ENCODE measurements around the gene BRMS1L. TPM values are rescaled to one million over a fixed set of nuclear protein-coding genes. Genes with fewer than 3 reads are reported as not detected.

Gene BRMS1L
- total RNA-seq, 1 experiment from 2014 or later: 4.8 TPM

DNA sequence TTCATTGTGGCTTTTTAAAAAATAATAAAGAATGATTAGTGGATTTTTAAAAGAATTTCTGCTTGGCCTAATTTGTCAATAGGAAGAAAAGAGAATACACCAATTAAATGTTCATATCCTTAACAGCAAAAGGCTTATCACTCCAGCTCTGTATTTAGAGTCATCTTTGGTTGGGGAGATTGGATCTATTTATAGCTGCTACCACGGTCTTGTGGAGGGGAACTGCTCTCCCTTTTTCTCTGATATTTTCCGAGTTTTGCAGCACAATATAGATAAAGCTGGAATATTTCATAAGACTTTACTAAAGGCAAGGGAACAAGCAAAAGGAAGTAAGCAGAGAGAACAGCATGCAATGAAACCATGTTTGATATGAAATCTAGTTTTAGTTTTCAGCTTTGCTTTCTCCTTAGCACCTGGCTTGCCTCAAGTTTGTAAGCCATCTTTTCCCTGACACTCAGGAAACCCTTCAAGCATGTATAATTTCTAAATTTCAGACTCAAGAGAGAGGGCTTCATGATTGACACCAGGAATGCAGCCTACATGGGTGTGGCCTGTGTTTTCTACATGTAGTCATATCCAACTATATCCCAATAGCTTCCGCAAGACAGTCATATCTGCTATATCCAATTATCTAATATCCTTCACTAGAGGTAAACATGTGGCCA, 35.2 kb downstream of the BRMS1L start:
- Histone ChIP-seq H4K20me1 (ENCODE audit: low read length) (no peaks in the 10 kb centered on the region), H3K9me3 (ENCODE audit: low read length) (no peaks in the 10 kb centered on the region), H3K4me2 (ENCODE audit: low read length) (no peak overlapping the region), H3K4me1 (ENCODE audit: insufficient read depth, low read length) (no peaks in the 10 kb centered on the region), H3K27me3 (ENCODE audit: low read length) (no peaks in the 10 kb centered on the region), H3K79me2 (ENCODE audit: low read length) (no peaks in the 10 kb centered on the region), H3K4me3 (ENCODE audit: low read length) (no peak overlapping the region), H3K36me3 (ENCODE audit: low read depth, low read length) (no peaks in the 10 kb centered on the region), H2AFZ (ENCODE audit: low read length) (no peak overlapping the region), H3K9ac (ENCODE audit: low read length) (no peak overlapping the region), H3K27ac (ENCODE audit: low read length) (no peak overlapping the region), H3F3A (ENCODE audit: low read length, unreplicated experiment) (no peaks in the 10 kb centered on the region), H3K9me2 (replicated peaks; ENCODE audit: low read length) (no peaks in the 10 kb centered on the region)
- no peak for TF ChIP-seq EZH2 (IDR thresholded peaks at IDR 0.05; ENCODE audit: low read length, unreplicated experiment)
- TF ChIP-seq, protein P1, sequence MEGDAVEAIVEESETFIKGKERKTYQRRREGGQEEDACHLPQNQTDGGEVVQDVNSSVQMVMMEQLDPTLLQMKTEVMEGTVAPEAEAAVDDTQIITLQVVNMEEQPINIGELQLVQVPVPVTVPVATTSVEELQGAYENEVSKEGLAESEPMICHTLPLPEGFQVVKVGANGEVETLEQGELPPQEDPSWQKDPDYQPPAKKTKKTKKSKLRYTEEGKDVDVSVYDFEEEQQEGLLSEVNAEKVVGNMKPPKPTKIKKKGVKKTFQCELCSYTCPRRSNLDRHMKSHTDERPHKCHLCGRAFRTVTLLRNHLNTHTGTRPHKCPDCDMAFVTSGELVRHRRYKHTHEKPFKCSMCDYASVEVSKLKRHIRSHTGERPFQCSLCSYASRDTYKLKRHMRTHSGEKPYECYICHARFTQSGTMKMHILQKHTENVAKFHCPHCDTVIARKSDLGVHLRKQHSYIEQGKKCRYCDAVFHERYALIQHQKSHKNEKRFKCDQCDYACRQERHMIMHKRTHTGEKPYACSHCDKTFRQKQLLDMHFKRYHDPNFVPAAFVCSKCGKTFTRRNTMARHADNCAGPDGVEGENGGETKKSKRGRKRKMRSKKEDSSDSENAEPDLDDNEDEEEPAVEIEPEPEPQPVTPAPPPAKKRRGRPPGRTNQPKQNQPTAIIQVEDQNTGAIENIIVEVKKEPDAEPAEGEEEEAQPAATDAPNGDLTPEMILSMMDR (conservative IDR thresholded peaks at IDR 0.05; ENCODE audit: low read depth, low read length): no peak
- no peak for TF ChIP-seq EZH2phosphoT487 (IDR thresholded peaks at IDR 0.05; ENCODE audit: borderline replicate concordance, low read length)
- DNase-seq (no peak), ATAC-seq (no peak)
- intact Hi-C loops (cut with micrococcal nuclease): no loop called here
- BruUV-seq (replicated peaks): no TSS peak
- ChIA-PET CTCF (no interaction called here), POLR2A (ENCODE audit: unreplicated experiment) (interaction anchor here (0.6 kb wide), 1 partner anchor 35 kb away, joined by 9 read pairs; the partner anchor contains the start of gene BRMS1L)

DNA sequence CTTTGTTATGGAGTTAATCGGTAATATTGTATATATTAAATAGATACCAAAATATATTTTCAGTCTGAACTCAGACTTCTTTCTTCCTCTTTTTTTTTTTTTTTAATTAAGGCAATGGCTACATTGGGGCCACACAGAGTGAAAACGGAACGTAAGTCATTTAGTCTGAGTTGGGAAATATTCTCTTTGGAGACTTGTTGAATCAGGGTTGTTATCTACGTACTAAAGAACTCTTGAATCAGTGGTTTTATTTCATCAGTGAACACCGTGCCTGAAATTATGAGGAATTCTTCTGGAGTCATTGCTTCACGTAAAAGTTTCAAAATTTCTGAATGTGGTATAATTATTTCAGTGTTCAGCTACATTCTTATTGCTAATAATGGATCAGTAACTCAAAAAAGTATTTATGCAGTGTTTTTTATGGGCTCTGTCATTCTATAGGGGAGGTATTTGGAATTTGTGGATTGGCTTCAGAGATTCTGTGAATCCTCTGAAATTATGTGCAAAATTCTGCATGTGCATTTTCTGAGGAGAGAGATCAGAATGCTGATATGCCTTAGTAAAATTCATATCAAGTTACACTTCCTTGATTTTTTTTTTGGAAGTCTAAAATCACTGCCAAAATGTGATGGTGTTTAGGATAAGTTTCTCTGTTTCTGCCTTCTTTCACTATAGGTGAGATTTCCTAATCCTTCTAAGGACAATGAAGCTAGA, 39.6 kb downstream of the BRMS1L start:
- intact Hi-C loops (cut with micrococcal nuclease): no loop called here
- Histone ChIP-seq H4K20me1 (ENCODE audit: low read length) (no peaks in the 10 kb centered on the region), H3K27ac (ENCODE audit: low read length) (no peak overlapping the region), H3K4me2 (ENCODE audit: low read length) (no peak overlapping the region), H3F3A (ENCODE audit: low read length, unreplicated experiment) (no peaks in the 10 kb centered on the region), H3K9ac (ENCODE audit: low read length) (no peak overlapping the region), H3K9me2 (replicated peaks; ENCODE audit: low read length) (no peaks in the 10 kb centered on the region), H3K9me3 (ENCODE audit: low read length) (no peaks in the 10 kb centered on the region), H3K4me1 (ENCODE audit: insufficient read depth, low read length) (no peaks in the 10 kb centered on the region), H3K79me2 (ENCODE audit: low read length) (no peaks in the 10 kb centered on the region), H2AFZ (ENCODE audit: low read length) (no peak overlapping the region), H3K4me3 (ENCODE audit: low read length) (no peak overlapping the region), H3K36me3 (ENCODE audit: low read depth, low read length) (no peaks in the 10 kb centered on the region), H3K27me3 (ENCODE audit: low read length) (no peaks in the 10 kb centered on the region)
- no peak for DNase-seq
- ChIA-PET POLR2A (ENCODE audit: unreplicated experiment) (no interaction called here), CTCF (no interaction called here)
- TF ChIP-seq EZH2phosphoT487 (IDR thresholded peaks at IDR 0.05; ENCODE audit: borderline replicate concordance, low read length) (no peak), EZH2 (IDR thresholded peaks at IDR 0.05; ENCODE audit: low read length, unreplicated experiment) (no peak)
- TF ChIP-seq, protein P1 (conservative IDR thresholded peaks at IDR 0.05; ENCODE audit: low read depth, low read length): no peak
- no peak for ATAC-seq
- no TSS peak for BruUV-seq (replicated peaks)

All from PC-3 (cell line).